Fibroblast of the conjunctiva (primary cell): ENCODE measurements around the gene TMEM214.

Experiments
- DNase-seq: peaks from one replicate; pipeline ENCODE4 v3.0.0-alpha.2; 2010; ENCODE audit warnings: low read depth

Gene TMEM214

GRCh38 chr2:27085062-27085672, 52.4 kb downstream of the TMEM214 start:
- DNase-seq = no peak

- peak; percentile 55 for DNase-seq
Measured at GRCh38 chr2:27085673-27086089, 52.9 kb downstream of the TMEM214 start.

- DNase-seq = peak; percentile 83
Measured at GRCh38 chr2:27086090-27086723, 53.4 kb downstream of the TMEM214 start.

DNA sequence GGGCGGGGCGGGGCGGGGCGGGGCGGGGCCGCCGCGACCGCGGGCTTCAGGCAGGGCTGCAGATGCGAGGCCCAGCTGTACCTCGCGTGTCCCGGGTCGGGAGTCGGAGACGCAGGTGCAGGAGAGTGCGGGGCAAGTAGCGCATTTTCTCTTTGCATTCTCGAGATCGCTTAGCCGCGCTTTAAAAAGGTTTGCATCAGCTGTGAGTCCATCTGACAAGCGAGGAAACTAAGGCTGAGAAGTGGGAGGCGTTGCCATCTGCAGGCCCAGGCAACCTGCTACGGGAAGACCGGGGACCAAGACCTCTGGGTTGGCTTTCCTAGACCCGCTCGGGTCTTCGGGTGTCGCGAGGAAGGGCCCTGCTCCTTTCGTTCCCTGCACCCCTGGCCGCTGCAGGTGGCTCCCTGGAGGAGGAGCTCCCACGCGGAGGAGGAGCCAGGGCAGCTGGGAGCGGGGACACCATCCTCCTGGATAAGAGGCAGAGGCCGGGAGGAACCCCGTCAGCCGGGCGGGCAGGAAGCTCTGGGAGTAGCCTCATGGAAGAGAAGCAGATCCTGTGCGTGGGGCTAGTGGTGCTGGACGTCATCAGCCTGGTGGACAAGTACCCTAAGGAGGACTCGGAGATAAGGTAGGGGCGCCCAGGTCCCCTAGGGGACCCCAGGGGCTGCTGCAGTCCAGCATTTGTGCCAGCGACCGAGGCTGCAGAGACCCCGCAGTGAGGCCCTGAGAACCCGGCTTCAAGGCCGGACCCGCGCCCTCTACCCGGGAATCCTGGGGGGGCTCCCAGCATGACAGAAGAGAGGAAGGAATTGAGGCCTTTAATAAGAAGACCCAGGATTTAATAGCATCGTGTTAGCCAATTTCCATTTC, 54.2 kb downstream of the TMEM214 start, which contains the start of gene KHK:
Gene KHK, plus strand, starts transcription at position 49 of the 870 bp plus-strand sequence. Its CDS starts 488 bp downstream, at position 537.
- DNase-seq = no peak

- DNase-seq = no peak
Measured at GRCh38 chr2:27087823-27088410, 55.2 kb downstream of the TMEM214 start.

- no peak for DNase-seq
Measured at GRCh38 chr2:27088634-27089033, 55.9 kb downstream of the TMEM214 start.

- no peak for DNase-seq
Measured at GRCh38 chr2:27089111-27089954, 56.6 kb downstream of the TMEM214 start.
